ENCODE data around the gene APOB.

The APOB gene

GRCh38 chr2:21043744-21044532 is at the start of gene APOB:
Gene APOB (minus strand): TSS chr2:21044073. CDS start chr2:21043945, 128 bp downstream.
- DNase-seq (ENCODE audit: low read depth in 2 of 2): no peak

- DNase-seq (ENCODE audit: low read depth in 2 of 2): no peak
These were observed 48.5 kb upstream of the APOB start for GRCh38 chr2:21092308-21092869.

- DNase-seq (ENCODE audit: low read depth in 2 of 2): no peak
These were observed 40.5 kb upstream of the APOB start for GRCh38 chr2:21084401-21084800.

GRCh38 chr2:21083482-21083881 is 39.6 kb upstream of the APOB start:
- no peak for DNase-seq (ENCODE audit: low read depth in 2 of 2)

DNA sequence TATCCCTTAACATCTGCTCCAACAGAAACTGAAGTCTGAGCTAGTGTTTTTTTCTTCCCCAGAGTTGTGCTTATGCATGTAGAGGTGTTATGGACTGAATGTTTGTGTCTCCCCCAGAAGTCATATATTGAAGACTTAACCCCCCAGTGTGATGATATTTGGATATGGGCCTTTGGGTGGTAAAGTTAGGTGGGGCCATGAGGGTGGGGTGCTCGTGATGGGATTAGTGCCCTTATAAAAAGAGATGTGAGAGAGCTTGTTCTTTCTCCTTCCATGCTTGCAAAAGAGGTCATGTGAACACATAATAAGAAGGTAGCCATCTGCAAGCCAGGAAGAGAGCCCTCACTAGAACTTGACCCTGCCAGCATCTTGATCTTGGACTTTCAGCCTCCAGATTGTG is 34.4 kb upstream of the APOB start:
- DNase-seq (ENCODE audit: low read depth in 2 of 2): no peak

DNA sequence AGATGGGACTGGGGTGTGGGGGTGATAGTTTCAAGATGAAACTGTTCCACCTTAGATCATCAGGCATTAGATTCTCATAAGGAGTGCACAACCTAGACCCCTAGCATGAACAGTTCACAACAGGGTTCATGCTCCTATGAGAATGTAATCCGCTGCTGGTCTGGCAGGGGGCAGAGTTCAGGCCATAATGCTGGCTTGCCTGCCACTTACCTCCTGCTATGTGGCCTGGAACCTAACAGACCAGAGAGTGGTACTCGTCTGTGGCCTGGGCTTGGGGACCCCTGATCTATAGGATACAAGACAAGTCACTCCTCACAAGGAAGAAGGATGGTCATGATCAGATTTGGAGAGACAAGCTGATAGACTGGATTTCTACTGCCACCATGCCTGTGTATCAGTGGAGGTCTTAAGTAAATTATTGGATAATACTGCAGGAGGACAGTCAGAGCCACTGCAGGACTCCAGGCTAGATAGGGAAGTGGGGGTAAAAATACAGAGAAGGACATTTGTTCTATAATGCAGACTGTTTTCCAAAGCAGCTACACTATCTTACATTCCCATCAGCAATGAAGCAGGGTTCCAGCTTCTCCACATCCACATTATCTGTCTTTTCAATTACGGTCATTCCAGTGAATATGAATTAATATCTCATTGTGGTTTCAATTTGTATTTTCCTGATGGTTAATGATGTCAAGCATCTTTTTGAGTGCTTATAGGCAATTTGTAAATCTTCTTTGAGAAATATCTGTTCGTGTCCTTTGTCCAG is 28.8 kb upstream of the APOB start:
- no peak for DNase-seq (ENCODE audit: low read depth in 2 of 2)

GRCh38 chr2:21070341-21071257 is 26.7 kb upstream of the APOB start:
- DNase-seq (ENCODE audit: low read depth in 2 of 2): no peak

DNA sequence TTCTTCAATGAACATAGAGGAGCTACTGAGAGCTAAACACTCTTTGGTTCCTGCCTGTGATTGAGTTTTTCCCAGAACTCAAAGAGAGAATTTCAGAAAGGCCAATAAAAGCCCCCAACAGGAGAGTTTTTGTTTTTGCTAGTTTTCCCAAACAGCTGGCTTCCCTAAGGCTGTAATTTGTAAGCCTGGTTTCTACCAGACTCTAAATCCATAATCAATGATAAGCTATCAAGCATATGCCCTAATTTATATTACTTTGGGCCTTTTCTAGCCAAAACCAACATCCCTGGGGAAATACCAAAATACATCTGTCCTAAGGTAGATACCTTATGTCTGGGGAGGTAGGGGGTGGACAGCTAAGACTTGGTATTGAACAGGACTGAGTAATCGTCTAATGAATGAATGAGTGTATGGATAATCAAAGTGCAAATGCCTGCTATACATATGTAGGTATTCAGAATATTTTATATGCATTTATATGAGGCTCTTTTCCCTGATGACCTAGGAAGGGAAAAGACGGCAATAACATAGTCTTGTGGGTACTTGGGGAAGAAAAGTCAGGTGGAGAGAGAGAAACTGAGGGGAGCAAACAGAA is 26.0 kb upstream of the APOB start:
- no peak for DNase-seq (ENCODE audit: low read depth in 2 of 2)

GRCh38 chr2:21067859-21068537 is 24.1 kb upstream of the APOB start:
- no peak for DNase-seq (ENCODE audit: low read depth in 2 of 2)

DNA sequence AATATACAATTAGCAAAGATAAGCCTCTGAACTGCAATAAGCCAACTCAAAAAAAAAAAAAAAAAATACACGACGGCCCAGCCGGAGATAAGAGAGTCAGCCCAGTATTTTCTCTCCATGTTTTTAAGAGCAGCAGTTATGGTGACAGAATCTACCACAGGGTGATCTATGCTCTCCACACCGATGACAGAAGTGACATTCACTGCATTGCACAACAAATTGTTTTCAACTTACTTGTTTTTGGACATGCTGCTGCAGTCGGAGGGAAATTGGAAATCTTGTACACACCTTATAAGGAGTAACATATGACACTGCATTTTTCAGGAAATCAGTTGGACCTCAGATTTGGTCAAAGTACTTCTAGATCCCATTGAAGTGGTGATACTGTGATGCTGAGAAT is 23.3 kb upstream of the APOB start:
- no peak for DNase-seq (ENCODE audit: low read depth in 2 of 2)

- DNase-seq (ENCODE audit: low read depth in 2 of 2): no peak
These were observed 16.2 kb upstream of the APOB start for GRCh38 chr2:21059885-21060610.

DNA sequence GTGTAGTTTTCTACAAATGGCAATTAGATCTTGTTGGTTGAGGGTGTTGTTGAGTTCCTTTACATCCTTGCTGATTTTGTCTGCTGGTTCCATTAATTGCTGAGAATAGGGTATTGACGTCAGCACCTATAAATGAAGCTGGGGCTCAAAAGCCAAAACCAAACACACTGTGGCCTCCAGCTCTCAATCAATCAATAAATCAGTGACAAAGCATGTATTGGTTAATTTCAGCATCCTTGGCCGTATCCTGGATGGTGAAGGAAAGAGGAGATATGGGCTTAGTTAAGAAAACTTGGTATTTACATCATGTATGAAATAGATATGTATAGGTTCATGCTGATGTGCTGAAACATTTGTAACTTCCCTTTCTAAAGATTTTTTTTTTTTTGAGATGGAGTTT is 13.2 kb upstream of the APOB start:
- DNase-seq (ENCODE audit: low read depth in 2 of 2): no peak

DNA sequence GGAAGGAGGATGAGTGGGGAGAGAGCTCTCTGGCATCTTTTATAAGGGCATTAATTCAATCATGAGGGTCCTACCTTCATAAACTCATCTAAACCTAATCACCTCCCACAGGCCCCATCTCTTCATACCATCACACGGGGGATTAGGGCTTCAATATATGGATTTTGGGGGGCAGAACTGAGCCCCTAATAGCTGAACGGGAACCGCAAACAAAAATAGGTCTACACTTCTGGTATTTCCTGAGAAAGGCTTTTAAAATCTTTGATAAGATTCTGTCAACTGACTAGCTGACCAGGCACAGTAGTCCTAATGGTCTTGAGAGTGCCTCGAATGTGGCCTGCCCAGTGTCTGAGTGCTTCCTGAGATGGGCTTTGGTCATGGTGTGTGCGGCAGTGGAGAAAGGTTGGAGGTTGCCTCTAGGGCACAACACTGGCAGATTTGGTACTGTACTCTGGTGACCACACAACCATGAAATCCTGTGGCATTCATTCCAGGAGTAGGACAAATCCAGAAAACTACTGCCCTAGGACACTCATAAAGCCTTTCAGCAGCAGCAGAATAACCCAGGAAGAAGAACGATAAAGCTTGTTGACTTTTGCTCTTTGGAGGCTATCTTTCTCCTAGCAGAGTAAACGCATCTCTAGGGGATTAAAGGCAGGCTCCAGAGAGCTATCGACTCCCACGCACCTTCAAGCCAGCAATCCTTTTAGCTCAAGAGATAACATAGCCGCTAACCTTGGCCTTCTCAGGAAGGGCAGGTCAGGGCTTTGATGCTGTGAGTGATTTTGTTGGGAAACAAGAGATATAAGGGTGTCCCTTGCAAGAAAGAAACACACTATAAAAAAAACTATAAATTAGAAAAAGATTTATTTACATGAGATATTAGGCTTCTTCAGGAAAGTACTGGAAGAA is 12.3 kb upstream of the APOB start:
- DNase-seq (ENCODE audit: low read depth in 2 of 2): no peak

DNA sequence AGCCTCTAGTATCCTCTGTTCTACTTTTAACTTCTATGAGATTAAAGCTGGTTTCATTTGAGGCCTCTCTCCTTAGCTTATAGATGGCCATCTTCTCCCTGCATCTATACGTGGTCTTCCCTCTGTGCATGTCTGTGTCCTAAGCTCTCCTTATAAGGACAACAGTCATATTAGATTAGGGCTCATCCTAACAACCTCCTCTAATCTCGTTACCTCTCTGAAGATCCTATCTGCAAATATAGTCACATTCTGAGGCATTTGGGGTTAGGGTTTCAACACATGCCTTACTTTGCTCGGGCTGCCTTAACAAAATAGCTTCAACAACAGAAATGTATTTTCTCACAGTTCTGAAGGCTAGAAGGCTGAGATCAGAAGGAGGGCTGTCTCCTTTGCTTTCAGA is 11.6 kb upstream of the APOB start:
- DNase-seq (ENCODE audit: low read depth in 2 of 2): no peak

DNA sequence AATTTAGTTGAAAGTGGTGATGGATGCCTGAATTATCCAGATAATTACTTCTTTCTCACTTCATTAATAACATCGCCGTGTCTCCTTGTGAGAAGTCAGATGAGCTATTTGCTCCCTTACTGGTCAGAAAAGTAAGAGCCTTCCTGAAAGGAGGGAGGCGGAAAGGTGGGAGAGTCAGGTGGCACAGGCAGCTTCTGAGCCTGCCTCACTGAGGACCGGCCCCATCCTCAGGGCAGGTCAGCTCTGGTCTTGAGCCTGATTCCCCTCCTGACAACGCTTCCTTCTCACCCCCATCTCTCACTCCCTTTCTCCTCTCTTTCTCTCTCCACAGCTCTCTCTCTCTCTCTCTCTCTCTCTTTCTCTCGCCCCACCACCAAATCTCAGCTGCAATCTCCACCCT is 10.1 kb upstream of the APOB start:
- no peak for DNase-seq (ENCODE audit: low read depth in 2 of 2)

DNA sequence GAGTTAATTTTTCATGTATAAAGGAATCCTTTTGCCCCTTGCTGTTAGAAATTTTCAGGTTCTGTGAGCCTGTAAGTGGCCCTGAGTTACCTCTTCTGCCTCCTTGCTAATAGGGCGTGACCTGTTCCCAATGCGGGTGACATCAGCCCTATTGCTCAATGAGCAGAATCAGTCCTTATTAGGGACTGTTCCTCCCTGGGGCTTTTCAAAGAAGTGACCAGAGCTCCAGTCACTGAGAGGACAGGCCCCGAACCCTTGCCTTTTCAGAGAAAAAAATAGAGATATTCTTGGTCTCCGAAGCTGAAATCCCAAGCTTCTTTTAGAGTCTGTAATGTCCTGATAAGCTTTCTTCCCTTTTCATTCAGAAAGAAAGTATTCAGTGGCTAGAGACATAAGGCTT is 8.2 kb upstream of the APOB start:
- no peak for DNase-seq (ENCODE audit: low read depth in 2 of 2)

- DNase-seq (ENCODE audit: low read depth in 2 of 2): no peak
These were observed 6.3 kb upstream of the APOB start for GRCh38 chr2:21050164-21050563.

DNA sequence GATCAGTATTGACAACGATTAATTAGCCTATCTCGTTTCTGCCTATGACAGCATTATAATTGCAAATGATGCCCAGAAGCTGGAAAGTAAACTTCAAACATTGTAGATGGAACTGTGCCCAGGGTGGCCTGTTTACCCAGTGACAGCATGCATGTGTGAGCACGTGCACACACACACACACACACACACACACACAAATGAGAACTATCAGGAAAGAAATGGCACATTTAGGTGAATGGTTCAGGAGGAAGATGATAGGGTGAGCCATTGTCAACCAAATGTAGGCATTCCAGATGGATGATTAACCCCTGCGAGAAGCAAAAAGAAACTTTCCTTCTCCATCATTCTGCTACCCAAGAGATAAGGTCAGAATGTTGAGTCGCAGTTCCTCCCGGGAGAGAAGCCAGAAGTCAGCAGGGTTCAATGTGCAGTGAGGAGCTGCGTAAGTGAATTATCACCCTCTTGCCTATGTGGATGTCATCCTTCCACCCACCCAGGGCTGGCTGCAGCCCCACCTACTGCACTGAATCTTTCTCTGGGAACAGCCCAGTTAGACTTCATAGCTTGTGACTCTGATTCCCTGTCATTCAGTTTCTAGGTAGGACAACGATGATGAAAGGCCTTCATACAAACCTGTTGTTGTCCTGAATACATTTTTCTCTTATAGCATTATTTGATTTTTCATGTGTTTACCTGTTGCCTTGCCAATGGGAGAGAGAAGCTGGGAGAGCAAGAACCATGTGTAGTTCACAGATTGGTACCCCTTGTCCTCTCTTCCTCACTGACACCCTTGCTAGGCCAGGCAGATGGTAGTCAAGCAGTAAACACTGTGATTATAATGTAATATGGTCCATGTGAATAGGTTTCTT is 3.5 kb upstream of the APOB start:
- no peak for DNase-seq (ENCODE audit: low read depth in 2 of 2)

All from activated CD4-positive, alpha-beta T cell treated with anti-CD3 and anti-CD28 coated beads for 24 hours (primary cell).